GM12878 (cell line): ENCODE results near the gene CDC14B. TPM values are rescaled to one million over a fixed set of nuclear protein-coding genes. Genes with fewer than 3 reads are reported as not detected.

Experiments used
- ATAC-seq: fragments of 200-7000 bp; cut with Tn5 transposase; 3 replicates; pipeline ENCODE4 v1.9.1; 2020; ENCODE audit warnings: mild to moderate bottlenecking, moderate library complexity
- BruUV-seq: library from RNA; stranded (reverse); fragments of 400-500 nt; replicated peaks from 2 replicates; lab custom pipeline; 2021; lab: Mats Ljungman, UMichigan
- CTCF ChIA-PET: fragments of 300-600 bp; sonication (Branson Sonifier 250); formaldehyde crosslinking; extraction: SDS; loops from one replicate; lab custom pipeline; 2021; ENCODE audit warnings: inconsistent platforms; lab: Yijun Ruan, JAX
- POLR2A ChIA-PET: fragments of 350-600 bp; formaldehyde crosslinking; extraction: SDS; loops from one replicate; lab custom pipeline; 2021; ENCODE audit warnings: inconsistent platforms; lab: Charles Lee
- RAD21 ChIA-PET: fragments of 300-600 bp; sonication (Branson Sonifier 250); formaldehyde crosslinking; loops from one replicate; lab custom pipeline; 2023; ENCODE audit warnings: antibody characterized with exemption; ENCODE audit not compliant: unreplicated experiment; lab: Charles Lee
- SMC1A ChIA-PET: fragments of 300-600 bp; sonication (Branson Sonifier 250); formaldehyde crosslinking; loops from one replicate; lab custom pipeline; 2023; ENCODE audit not compliant: unreplicated experiment, uncharacterized antibody; lab: Charles Lee
- DNase-seq: peaks from one replicate; pipeline ENCODE4 v3.0.0-alpha.2; 2011; ENCODE audit warnings: low read depth, low spot score
- FAIRE-seq: peaks from 3 replicates; lab custom pipeline; 2011; peaks lifted over from hg19 to GRCh38; lab: Jason Lieb, UNC
- H2AFZ ChIP-seq: 2 replicates; pipeline ENCODE4 v1.6.0; 2011; ENCODE audit warnings: low read depth, low read length, control low read depth; ENCODE audit not compliant: control insufficient read depth
- H3K27ac ChIP-seq: 2 replicates; pipeline ENCODE4 v1.5.1; 2011; ENCODE audit warnings: control low read depth; ENCODE audit not compliant: control insufficient read depth, insufficient read depth
- H3K27me3 ChIP-seq, 2 experiments: replicated peaks in 1 of 2; 2 replicates each; pipeline versions ENCODE4 v1.6.0 to v1.6.1; 2011; ENCODE audit warnings: low read length in 1 of 2; ENCODE audit not compliant: control insufficient read depth in 2 of 2, insufficient read depth in 2 of 2
- H3K36me3 ChIP-seq, 2 experiments: 2 replicates each; pipeline ENCODE4 v1.5.1; 2011; ENCODE audit warnings: low read length in 1 of 2; ENCODE audit not compliant: control insufficient read depth in 2 of 2, insufficient read depth in 2 of 2
- H3K4me1 ChIP-seq: 2 replicates; pipeline ENCODE4 v1.6.1; 2011; ENCODE audit warnings: mild to moderate bottlenecking, low read length, moderate library complexity, mixed read lengths; ENCODE audit not compliant: control insufficient read depth, insufficient read depth
- H3K4me2 ChIP-seq: 2 replicates; pipeline ENCODE4 v1.6.0; 2011; ENCODE audit warnings: control low read depth; ENCODE audit not compliant: control insufficient read depth, insufficient read depth
- H3K4me3 ChIP-seq: fragments of 200-600 bp; sonication (generic); 2 replicates; pipeline ENCODE4 v1.5.1; 2016
- H3K79me2 ChIP-seq: 2 replicates; pipeline ENCODE4 v1.6.0; 2011; ENCODE audit warnings: low read length; ENCODE audit not compliant: control insufficient read depth, insufficient read depth
- H3K9ac ChIP-seq: 2 replicates; pipeline ENCODE4 v1.8.0; 2011; ENCODE audit warnings: low read length, control low read depth, mixed read lengths; ENCODE audit not compliant: control insufficient read depth, insufficient read depth
- H3K9me3 ChIP-seq: replicated peaks from 3 replicates; pipeline ENCODE4 v1.5.1; 2011; ENCODE audit warnings: mild to moderate bottlenecking, low read length; ENCODE audit not compliant: control insufficient read depth, insufficient read depth
- H4K20me1 ChIP-seq: 2 replicates; pipeline ENCODE4 v1.6.0; 2011; ENCODE audit not compliant: control insufficient read depth, insufficient read depth
- ATF3 ChIP-seq: IDR thresholded peaks from 2 replicates; pipeline ENCODE4 v1.6.1; 2011; ENCODE audit warnings: low read depth, mild to moderate bottlenecking, low read length, moderate library complexity, borderline replicate concordance; ENCODE audit errors: extremely low read depth
- BCLAF1 ChIP-seq: fragments of 450-650 bp; IDR thresholded peaks from 2 replicates; pipeline ENCODE4 v1.6.1; 2017; ENCODE audit warnings: antibody characterized with exemption, mild to moderate bottlenecking, moderate library complexity
- CBX3 ChIP-seq: fragments of 200-600 bp; sonication (generic); IDR thresholded peaks from 2 replicates; pipeline ENCODE4 v1.6.1; 2016; ENCODE audit warnings: low read depth, borderline replicate concordance
- CTCF ChIP-seq, 3 experiments: IDR thresholded peaks in 2 of 3; conservative IDR thresholded peaks in 1 of 3; 2 replicates each; pipeline ENCODE4 v1.5.1; 2011; ENCODE audit warnings: low read depth in 3 of 3, low read length in 3 of 3, mild to moderate bottlenecking in 3 of 3, control low read depth in 2 of 3, moderate library complexity in 2 of 3, inconsistent platforms in 1 of 3, mixed read lengths in 1 of 3; ENCODE audit not compliant: control insufficient read depth in 2 of 3, insufficient read depth in 1 of 3; ENCODE audit errors: extremely low read depth in 1 of 3
- KAT2A ChIP-seq: conservative IDR thresholded peaks from 2 replicates; pipeline ENCODE4 v1.6.1; 2011; ENCODE audit warnings: low read depth, low read length; ENCODE audit not compliant: control insufficient read depth
- KLF5 ChIP-seq: fragments of 450-650 bp; IDR thresholded peaks from 2 replicates; pipeline ENCODE4 v1.6.1; 2014; ENCODE audit warnings: mild to moderate bottlenecking; ENCODE audit not compliant: partially characterized antibody
- MEF2A ChIP-seq: IDR thresholded peaks from 2 replicates; pipeline ENCODE4 v1.6.1; 2011; ENCODE audit warnings: low read depth, mild to moderate bottlenecking, low read length, moderate library complexity; ENCODE audit not compliant: insufficient read depth
- MYB ChIP-seq: fragments of 150-350 bp; IDR thresholded peaks from 2 replicates; pipeline ENCODE4 v1.6.1; 2014; ENCODE audit warnings: mild to moderate bottlenecking, low read depth, low read length, borderline replicate concordance
- REST ChIP-seq: IDR thresholded peaks from 2 replicates; pipeline ENCODE4 v1.6.1; 2012; ENCODE audit warnings: mild to moderate bottlenecking, low read depth, low read length
- RFX5 ChIP-seq: IDR thresholded peaks from 2 replicates; pipeline ENCODE4 v1.6.1; 2011; ENCODE audit warnings: low read depth, low read length, improper control_type of control experiment
- SIN3A ChIP-seq: IDR thresholded peaks from 2 replicates; pipeline ENCODE4 v1.6.1; 2012; ENCODE audit warnings: low read depth, low read length, improper control_type of control experiment
- STAT3 ChIP-seq: IDR thresholded peaks from 2 replicates; pipeline ENCODE4 v1.6.1; 2011; ENCODE audit warnings: low read depth, low read length, improper control_type of control experiment
- ZBTB33 ChIP-seq: fragments of 450-650 bp; IDR thresholded peaks from 2 replicates; pipeline ENCODE4 v1.6.1; 2017; ENCODE audit warnings: mild to moderate bottlenecking
- ZNF217 ChIP-seq: fragments of 450-650 bp; IDR thresholded peaks from 2 replicates; pipeline ENCODE4 v1.6.1; 2017; ENCODE audit warnings: antibody characterized with exemption, mild to moderate bottlenecking
- WGBS: methylation state at CpG from one replicate; pipeline ENCODE4 v1.1.6; 2016; ENCODE audit warnings: low lambda C conversion rate; ENCODE audit not compliant: insufficient replicate concordance, insufficient coverage; ENCODE audit errors: missing lambda C conversion rate; 5-methylcytosine and 5-hydroxymethylcytosine counted together
- in situ Hi-C: fragments of 300-500 bp; cut with MboI; formaldehyde crosslinking; loops from 9 replicates; pipeline ENCODE4 v1.14.3; 2018; ENCODE audit warnings: mixed read lengths
- intact Hi-C: fragments of 100-400 bp; cut with micrococcal nuclease; formaldehyde crosslinking; loops from one replicate; pipeline ENCODE4 v1.14.2; 2022; ENCODE audit not compliant: unreplicated experiment
- polyA plus RNA-seq, 11 experiments: library from polyadenylated mRNA; depleted of rRNA in 4 of 11; unstranded in 6 of 11; stranded (reverse) in 5 of 11; fragments of >200 nt; fragmentation: Nextera tagmentation in 4 of 11; fragmentation: Illumina TruSeq in 1 of 11; extraction: Ambion mirVana in 4 of 11; extraction: Trizol in 1 of 11; gene quantifications; 1 replicate in 1 of 11; 2 replicates in 10 of 11; pipeline versions ENCODE4 v1.2.1 to v1.2.3, GENCODE V29; 2011 to 2016; ENCODE audit warnings: inconsistent platforms in 2 of 11, missing spikeins in 2 of 11, low read depth in 1 of 11
- total RNA-seq, 4 experiments: library from RNA; depleted of rRNA in 3 of 4; stranded (reverse); fragments of >200 nt in 3 of 4; fragmentation: Illumina TruSeq in 1 of 4; extraction: Trizol in 1 of 4; gene quantifications; 2 replicates each; pipeline versions ENCODE4 v1.2.1 to v1.2.3, GENCODE V29; 2013 to 2021

Gene CDC14B
- total and polyA plus RNA-seq, 10 of the 15 experiments (the other 5 are each of a cell fraction or from before 2014, with no cell fraction given): 3.7 to 11.7 (median 6.2) TPM

GRCh38 chr9:96524045-96524444 is 95.6 kb downstream of the CDC14B start:
- no peak overlapping the region for H3K9ac ChIP-seq
- ATAC-seq (no peak), FAIRE-seq (no peak), DNase-seq (no peak)
- no peaks in the 10 kb centered on the region for H4K20me1 ChIP-seq
- no peaks in the 10 kb centered on the region for H3K36me3 ChIP-seq
- intact Hi-C loops (no loop called here), in situ Hi-C loops (no loop called here)
- no peaks in the 10 kb centered on the region for H3K27me3 ChIP-seq
- POLR2A ChIA-PET: no interaction called here
- no peak overlapping the region for H2AFZ ChIP-seq
- H3K4me1 ChIP-seq: no peaks in the 10 kb centered on the region
- SMC1A ChIA-PET: interaction anchor here (1.2 kb wide), 1 partner anchor 11 kb away, joined by 3 read pairs; no protein-coding TSS in a partner anchor
- CTCF ChIA-PET: no interaction called here
- H3K27ac ChIP-seq: no peak overlapping the region
- RAD21 ChIA-PET: no interaction called here
- H3K79me2 ChIP-seq: no peaks in the 10 kb centered on the region
- H3K9me3 ChIP-seq: no peaks in the 10 kb centered on the region
- H3K4me2 ChIP-seq: no peak overlapping the region
- no peak overlapping the region for H3K4me3 ChIP-seq
- 58% methylated on average over 7 of the region's 7 CpGs for WGBS
- BruUV-seq: no TSS peak
- TF ChIP-seq BCLAF1 (no peak), ZBTB33 (no peak), REST (no peak), ATF3 (no peak), MYB (no peak), SIN3A (no peak), ZNF217 (no peak), CBX3 (no peak), KAT2A (no peak), CTCF (IDR thresholded peaks at IDR 0.05 in 2 of 3, conservative IDR thresholded peaks at IDR 0.05 in 1 of 3; ENCODE audit: control insufficient read depth in 2 of 3, extremely low read depth in 1 of 3, insufficient read depth in 1 of 3, low read depth in 3 of 3, low read length in 3 of 3) (no peak), STAT3 (no peak), KLF5 (no peak), MEF2A (no peak), RFX5 (no peak)
